WTC11 (cell line): ENCODE data around the gene ZNF335. TPM values are rescaled to one million over a fixed set of nuclear protein-coding genes. Genes with fewer than 3 reads are reported as not detected.

Experiments used
- ATAC-seq: fragments of 200-7000 bp; cut with Tn5 transposase; 2 replicates; pipeline ENCODE4 v1.10.0; 2021; ENCODE audit warnings: mild to moderate bottlenecking, moderate library complexity
- CTCF ChIA-PET: fragments of 300-600 bp; sonication (Branson Sonifier 250); formaldehyde crosslinking; loops from one replicate; lab custom pipeline; 2021; ENCODE audit warnings: antibody characterized with exemption; lab: Charles Lee
- POLR2A ChIA-PET: fragments of 350-600 bp; sonication (Branson Sonifier 250); formaldehyde crosslinking; loops from one replicate; lab custom pipeline; 2021; ENCODE audit warnings: antibody characterized with exemption; lab: Charles Lee
- DNase-seq: peaks from one replicate; pipeline ENCODE4 v3.0.0; 2021; ENCODE audit warnings: low spot score
- H3K27ac Mint-ChIP-seq: 2 replicates; pipeline ENCODE4 v1.8.0; 2021; ENCODE audit warnings: mixed read lengths
- H3K27me3 Mint-ChIP-seq: 2 replicates; pipeline ENCODE4 v1.8.0; 2021; ENCODE audit warnings: low read depth, mild to moderate bottlenecking, moderate library complexity, mixed read lengths
- H3K36me3 Mint-ChIP-seq: 2 replicates; pipeline ENCODE4 v1.8.0; 2021; ENCODE audit warnings: mixed read lengths
- H3K4me1 Mint-ChIP-seq: 2 replicates; pipeline ENCODE4 v1.8.0; 2022; ENCODE audit warnings: mixed read lengths
- H3K4me3 Mint-ChIP-seq: 2 replicates; pipeline ENCODE4 v1.8.0; 2021; ENCODE audit warnings: mild to moderate bottlenecking, moderate library complexity, mixed read lengths
- H3K9me3 Mint-ChIP-seq: 2 replicates; pipeline ENCODE4 v1.8.0; 2021; ENCODE audit warnings: mixed read lengths
- CREB1 ChIP-seq: sonication (generic); formaldehyde crosslinking; IDR thresholded peaks from 2 replicates; pipeline ENCODE4 v1.8.0; 2023; ENCODE audit warnings: mild to moderate bottlenecking, missing genetic modification reagents
- CREM ChIP-seq: sonication (generic); formaldehyde crosslinking; IDR thresholded peaks from 2 replicates; pipeline ENCODE4 v1.8.1; 2022; ENCODE audit warnings: mild to moderate bottlenecking, missing genetic modification reagents, moderate library complexity
- FOXP1 ChIP-seq: sonication (generic); formaldehyde crosslinking; IDR thresholded peaks from 2 replicates; pipeline ENCODE4 v1.8.0; 2022; ENCODE audit warnings: missing genetic modification reagents, mild to moderate bottlenecking, moderate library complexity, borderline replicate concordance
- GRHL2 ChIP-seq: fragments of 250-450 bp; sonication (Bioruptor Pico); IDR thresholded peaks from 2 replicates; pipeline ENCODE4 v1.8.0; 2022; ENCODE audit warnings: mild to moderate bottlenecking, moderate library complexity; ENCODE audit not compliant: insufficient replicate concordance, severe bottlenecking
- IRF2 ChIP-seq: sonication (generic); formaldehyde crosslinking; IDR thresholded peaks from 2 replicates; pipeline ENCODE4 v1.8.0; 2022; ENCODE audit warnings: low read depth, missing genetic modification reagents, borderline replicate concordance
- NR3C1 ChIP-seq: sonication (generic); formaldehyde crosslinking; conservative IDR thresholded peaks from 2 replicates; pipeline ENCODE4 v1.8.1; 2023; ENCODE audit warnings: low read depth, mild to moderate bottlenecking, missing genetic modification reagents
- OVOL2 ChIP-seq: fragments of 250-450 bp; sonication (Bioruptor Pico); IDR thresholded peaks from 2 replicates; pipeline ENCODE4 v1.9.0; 2021; ENCODE audit warnings: mild to moderate bottlenecking, borderline replicate concordance
- PRDM15 ChIP-seq: sonication (generic); formaldehyde crosslinking; IDR thresholded peaks from 2 replicates; pipeline ENCODE4 v1.8.0; 2022; ENCODE audit warnings: missing genetic modification reagents
- STAT6 ChIP-seq: sonication (generic); formaldehyde crosslinking; conservative IDR thresholded peaks from 2 replicates; pipeline ENCODE4 v1.8.1; 2023; ENCODE audit warnings: mild to moderate bottlenecking, low read depth, missing genetic modification reagents, moderate library complexity
- ZBTB43 ChIP-seq: sonication (generic); formaldehyde crosslinking; IDR thresholded peaks from 2 replicates; pipeline ENCODE4 v1.8.1; 2023; ENCODE audit warnings: mild to moderate bottlenecking, missing genetic modification reagents
- ZNF121 ChIP-seq: sonication (generic); formaldehyde crosslinking; IDR thresholded peaks from 2 replicates; pipeline ENCODE4 v1.8.0; 2023; ENCODE audit warnings: missing genetic modification reagents
- ZNF425 ChIP-seq: fragments of 250-450 bp; sonication (Bioruptor Pico); conservative IDR thresholded peaks from 2 replicates; pipeline ENCODE4 v1.9.0; 2021; ENCODE audit warnings: mild to moderate bottlenecking
- total RNA-seq: library from RNA; stranded (reverse); gene quantifications from 3 replicates; pipeline ENCODE4 v1.2.3, GENCODE V29; 2021

The ZNF335 gene
- total RNA-seq, 1 experiment from 2014 or later, result 20.0 TPM

GRCh38 chr20:45987108-45987780 lies 15.2 kb upstream of the ZNF335 start (continued):
- TF ChIP-seq PRDM15 (CRISPR knock-in tag) (no peak), CREB1 (CRISPR knock-in tag) (no peak)

GRCh38 chr20:45985573-45985972 lies 13.6 kb upstream of the ZNF335 start:
- Mint-ChIP-seq H3K9me3 (no peaks in the 10 kb centered on the region), H3K27me3 (peaks cover 6% of the 10 kb centered on the region), H3K36me3 (no peaks in the 10 kb centered on the region), H3K27ac (no peak overlapping the region), H3K4me1 (peaks cover 14% of the 10 kb centered on the region), H3K4me3 (no peak overlapping the region)
- ATAC-seq (peak; percentile 14; the same call in 1 of the 2 replicates), DNase-seq (no peak)
- no peak for TF ChIP-seq ZNF121
- POLR2A ChIA-PET, result no interaction called here
- CTCF ChIA-PET, result interaction anchor here (1.0 to 9.6 kb wide), 7 partner anchors 15 to 95 kb away, joined by 3 to 235 read pairs (median 28); no protein-coding TSS in a partner anchor

- ATAC-seq, result peak; percentile 19; the same call in 1 of the 2 replicates
- Mint-ChIP-seq H3K27me3 (peaks cover 6% of the 10 kb centered on the region), H3K27ac (no peak overlapping the region), H3K4me3 (no peak overlapping the region), H3K36me3 (no peaks in the 10 kb centered on the region), H3K4me1 (peaks cover 14% of the 10 kb centered on the region), H3K9me3 (no peaks in the 10 kb centered on the region)
- TF ChIP-seq CREM (CRISPR knock-in tag), result no peak
- no peak for TF ChIP-seq IRF2 (CRISPR knock-in tag)
- TF ChIP-seq STAT6, result no peak
- no peak for TF ChIP-seq ZNF425 (CRISPR knock-in tag)
- TF ChIP-seq ZBTB43 (CRISPR knock-in tag), result no peak
- TF ChIP-seq FOXP1 (CRISPR knock-in tag), result no peak
- no peak for TF ChIP-seq OVOL2 (CRISPR knock-in tag)
- TF ChIP-seq GRHL2, result no peak
- no peak for TF ChIP-seq NR3C1 (CRISPR knock-in tag)
- no peak for DNase-seq
- CTCF ChIA-PET, result interaction anchor here (0.6 to 5.7 kb wide), 5 partner anchors 12 to 76 kb away, joined by 3 to 42 read pairs (median 5); no protein-coding TSS in a partner anchor
- POLR2A ChIA-PET, result no interaction called here
These were observed 11.3 kb upstream of the ZNF335 start for GRCh38 chr20:45983279-45983743.
